GM12878 (cell line): ENCODE data around the gene RABEP2. TPM values are rescaled to one million over a fixed set of nuclear protein-coding genes. Genes with fewer than 3 reads are reported as not detected.

Source experiments
- ATAC-seq: fragments of 200-7000 bp; cut with Tn5 transposase; 3 replicates; pipeline ENCODE4 v1.9.1; 2020; ENCODE audit warnings: mild to moderate bottlenecking, moderate library complexity
- BruUV-seq: library from RNA; stranded (reverse); fragments of 400-500 nt; replicated peaks from 2 replicates; lab custom pipeline; 2021; lab: Mats Ljungman, UMichigan
- CTCF ChIA-PET: fragments of 300-600 bp; sonication (Branson Sonifier 250); formaldehyde crosslinking; extraction: SDS; loops from one replicate; lab custom pipeline; 2021; ENCODE audit warnings: inconsistent platforms; lab: Yijun Ruan, JAX
- POLR2A ChIA-PET: fragments of 350-600 bp; formaldehyde crosslinking; extraction: SDS; loops from one replicate; lab custom pipeline; 2021; ENCODE audit warnings: inconsistent platforms; lab: Charles Lee
- RAD21 ChIA-PET: fragments of 300-600 bp; sonication (Branson Sonifier 250); formaldehyde crosslinking; loops from one replicate; lab custom pipeline; 2023; ENCODE audit warnings: antibody characterized with exemption; ENCODE audit not compliant: unreplicated experiment; lab: Charles Lee
- SMC1A ChIA-PET: fragments of 300-600 bp; sonication (Branson Sonifier 250); formaldehyde crosslinking; loops from one replicate; lab custom pipeline; 2023; ENCODE audit not compliant: unreplicated experiment, uncharacterized antibody; lab: Charles Lee
- DNase-seq: peaks from one replicate; pipeline ENCODE4 v3.0.0-alpha.2; 2011; ENCODE audit warnings: low read depth, low spot score
- FAIRE-seq: peaks from 3 replicates; lab custom pipeline; 2011; peaks lifted over from hg19 to GRCh38; lab: Jason Lieb, UNC
- H2AFZ ChIP-seq: 2 replicates; pipeline ENCODE4 v1.6.0; 2011; ENCODE audit warnings: low read depth, low read length, control low read depth; ENCODE audit not compliant: control insufficient read depth
- H3K27ac ChIP-seq: 2 replicates; pipeline ENCODE4 v1.5.1; 2011; ENCODE audit warnings: control low read depth; ENCODE audit not compliant: control insufficient read depth, insufficient read depth
- H3K27me3 ChIP-seq, 2 experiments: replicated peaks in 1 of 2; 2 replicates each; pipeline versions ENCODE4 v1.6.0 to v1.6.1; 2011; ENCODE audit warnings: low read length in 1 of 2; ENCODE audit not compliant: control insufficient read depth in 2 of 2, insufficient read depth in 2 of 2
- H3K36me3 ChIP-seq, 2 experiments: 2 replicates each; pipeline ENCODE4 v1.5.1; 2011; ENCODE audit warnings: low read length in 1 of 2; ENCODE audit not compliant: control insufficient read depth in 2 of 2, insufficient read depth in 2 of 2
- H3K4me1 ChIP-seq: 2 replicates; pipeline ENCODE4 v1.6.1; 2011; ENCODE audit warnings: mild to moderate bottlenecking, low read length, moderate library complexity, mixed read lengths; ENCODE audit not compliant: control insufficient read depth, insufficient read depth
- H3K4me2 ChIP-seq: 2 replicates; pipeline ENCODE4 v1.6.0; 2011; ENCODE audit warnings: control low read depth; ENCODE audit not compliant: control insufficient read depth, insufficient read depth
- H3K4me3 ChIP-seq: fragments of 200-600 bp; sonication (generic); 2 replicates; pipeline ENCODE4 v1.5.1; 2016
- H3K79me2 ChIP-seq: 2 replicates; pipeline ENCODE4 v1.6.0; 2011; ENCODE audit warnings: low read length; ENCODE audit not compliant: control insufficient read depth, insufficient read depth
- H3K9ac ChIP-seq: 2 replicates; pipeline ENCODE4 v1.8.0; 2011; ENCODE audit warnings: low read length, control low read depth, mixed read lengths; ENCODE audit not compliant: control insufficient read depth, insufficient read depth
- H3K9me3 ChIP-seq: replicated peaks from 3 replicates; pipeline ENCODE4 v1.5.1; 2011; ENCODE audit warnings: mild to moderate bottlenecking, low read length; ENCODE audit not compliant: control insufficient read depth, insufficient read depth
- H4K20me1 ChIP-seq: 2 replicates; pipeline ENCODE4 v1.6.0; 2011; ENCODE audit not compliant: control insufficient read depth, insufficient read depth
- IRF4 ChIP-seq: IDR thresholded peaks from 2 replicates; pipeline ENCODE4 v1.6.1; 2011; ENCODE audit warnings: low read depth, low read length
- JUNB ChIP-seq: IDR thresholded peaks from 2 replicates; pipeline ENCODE4 v1.6.1; 2016; ENCODE audit warnings: antibody characterized with exemption, mild to moderate bottlenecking
- SMAD1 ChIP-seq: fragments of 450-650 bp; IDR thresholded peaks from 2 replicates; pipeline ENCODE4 v1.6.1; 2018; ENCODE audit warnings: mild to moderate bottlenecking, low read depth; ENCODE audit not compliant: partially characterized antibody
- SREBF1 ChIP-seq: IDR thresholded peaks from 2 replicates; pipeline ENCODE4 v1.6.1; 2012; ENCODE audit warnings: mild to moderate bottlenecking, low read length
- TARDBP ChIP-seq: IDR thresholded peaks from 2 replicates; pipeline ENCODE4 v1.6.1; 2016; ENCODE audit warnings: borderline replicate concordance
- TBL1XR1 ChIP-seq: IDR thresholded peaks from 2 replicates; pipeline ENCODE4 v1.6.1; 2012; ENCODE audit warnings: low read depth, low read length, improper control_type of control experiment
- ZBTB33 ChIP-seq: fragments of 450-650 bp; IDR thresholded peaks from 2 replicates; pipeline ENCODE4 v1.6.1; 2017; ENCODE audit warnings: mild to moderate bottlenecking
- WGBS: methylation state at CpG from one replicate; pipeline ENCODE4 v1.1.6; 2016; ENCODE audit warnings: low lambda C conversion rate; ENCODE audit not compliant: insufficient replicate concordance, insufficient coverage; ENCODE audit errors: missing lambda C conversion rate; 5-methylcytosine and 5-hydroxymethylcytosine counted together
- in situ Hi-C: fragments of 300-500 bp; cut with MboI; formaldehyde crosslinking; loops from 9 replicates; pipeline ENCODE4 v1.14.3; 2018; ENCODE audit warnings: mixed read lengths
- intact Hi-C: fragments of 100-400 bp; cut with micrococcal nuclease; formaldehyde crosslinking; loops from one replicate; pipeline ENCODE4 v1.14.2; 2022; ENCODE audit not compliant: unreplicated experiment
- polyA plus RNA-seq, 11 experiments: library from polyadenylated mRNA; depleted of rRNA in 4 of 11; unstranded in 6 of 11; stranded (reverse) in 5 of 11; fragments of >200 nt; fragmentation: Nextera tagmentation in 4 of 11; fragmentation: Illumina TruSeq in 1 of 11; extraction: Ambion mirVana in 4 of 11; extraction: Trizol in 1 of 11; gene quantifications; 1 replicate in 1 of 11; 2 replicates in 10 of 11; pipeline versions ENCODE4 v1.2.1 to v1.2.3, GENCODE V29; 2011 to 2016; ENCODE audit warnings: inconsistent platforms in 2 of 11, missing spikeins in 2 of 11, low read depth in 1 of 11
- total RNA-seq, 4 experiments: library from RNA; depleted of rRNA in 3 of 4; stranded (reverse); fragments of >200 nt in 3 of 4; fragmentation: Illumina TruSeq in 1 of 4; extraction: Trizol in 1 of 4; gene quantifications; 2 replicates each; pipeline versions ENCODE4 v1.2.1 to v1.2.3, GENCODE V29; 2013 to 2021
- TF ChIP-seq, protein P1 (sequence below): fragments of 450-650 bp; IDR thresholded peaks from 2 replicates; pipeline ENCODE4 v1.6.1; 2018; ENCODE audit warnings: borderline replicate concordance, mild to moderate bottlenecking; ENCODE audit not compliant: partially characterized antibody
- TF ChIP-seq, protein P2 (sequence below): IDR thresholded peaks from 2 replicates; pipeline ENCODE4 v1.6.1; 2012; ENCODE audit warnings: improper control_type of control experiment, low read depth, low read length; ENCODE audit not compliant: insufficient replicate concordance

Gene RABEP2
- total and polyA plus RNA-seq, 10 of the 15 experiments (the other 5 are each of a cell fraction or from before 2014, with no cell fraction given) = 0.47 to 33.2 (median 18.6) TPM

GRCh38 chr16:28876019-28876659 lies 48.9 kb downstream of the RABEP2 start (continued):
- no peak for TF ChIP-seq ZBTB33
- TF ChIP-seq TBL1XR1 = no peak
- TF ChIP-seq TARDBP = no peak
- TF ChIP-seq SREBF1 = no peak
- no peak for TF ChIP-seq SMAD1
- no peak for TF ChIP-seq IRF4

DNA sequence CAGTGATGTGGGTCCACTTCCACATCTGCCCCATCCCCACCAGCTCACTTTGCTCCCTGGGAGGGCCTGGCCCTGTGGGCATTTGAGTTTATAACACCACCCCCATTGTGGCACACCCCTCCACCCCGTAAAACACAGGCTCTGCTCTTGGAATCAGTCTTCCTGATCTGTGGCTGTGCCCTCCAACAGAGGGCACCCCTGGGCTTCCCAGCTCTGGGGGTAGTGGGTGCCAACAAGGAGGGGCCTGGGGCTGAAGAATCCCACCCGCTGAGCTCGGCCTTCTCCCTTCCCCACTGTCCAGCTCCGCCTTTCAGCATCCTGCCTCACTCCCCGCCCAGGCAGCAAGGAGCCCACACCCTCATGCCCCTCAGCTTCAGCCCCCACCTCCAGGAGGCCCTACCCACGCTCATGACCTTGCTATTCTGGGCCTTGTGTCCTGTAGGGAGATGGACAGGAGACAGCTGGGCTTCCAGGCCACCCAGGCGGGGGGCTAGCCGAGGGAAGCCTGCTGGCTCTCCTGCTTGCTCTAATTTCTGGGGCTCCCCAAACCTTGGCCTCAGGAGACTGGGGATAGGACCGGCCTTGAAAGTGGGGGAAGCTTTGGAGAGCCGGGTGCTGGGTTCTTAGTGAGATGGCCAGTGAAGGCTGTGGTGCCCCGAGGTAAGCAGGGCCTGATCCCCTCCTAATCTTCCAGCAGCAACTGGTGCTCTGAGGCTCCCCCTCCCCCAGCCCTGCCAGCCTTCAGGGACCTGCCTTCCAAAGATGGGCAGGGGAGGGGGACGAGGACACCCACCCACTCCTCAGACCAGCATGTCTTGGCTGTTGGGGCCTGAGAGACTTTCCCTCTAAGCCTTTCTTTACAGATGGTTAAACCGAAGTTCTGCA lies 49.7 kb downstream of the RABEP2 start:
- Histone ChIP-seq H4K20me1 (no peaks in the 10 kb centered on the region), H3K4me3 (no peak overlapping the region), H3K36me3 (peaks cover 0 to 8% of the 10 kb centered on the region in 2 experiments; a peak in 3 of 4 replicates), H3K4me1 (peaks cover 11% of the 10 kb centered on the region), H3K4me2 (no peak overlapping the region), H3K9ac (no peak overlapping the region), H3K79me2 (no peaks in the 10 kb centered on the region), H2AFZ (no peak overlapping the region), H3K27ac (no peak overlapping the region), H3K27me3 (no peaks in the 10 kb centered on the region), H3K9me3 (no peaks in the 10 kb centered on the region)
- ChIA-PET RAD21 (interaction anchor here (5.6 kb wide), 1 partner anchor 69 kb away, joined by 53 read pairs; no protein-coding TSS in a partner anchor), CTCF (interaction anchor here (0.9 to 8.1 kb wide), 5 partner anchors 11 to 103 kb away, joined by 3 to 124 read pairs (median 4); partner anchors contain the start of gene SH2B1), SMC1A (interaction anchor here (0.5 to 4.4 kb wide), 4 partner anchors 13 to 103 kb away, joined by 3 to 38 read pairs (median 4); no protein-coding TSS in a partner anchor), POLR2A (interaction anchor here (0.6 kb wide), 1 partner anchor 99 kb away, joined by 3 read pairs; no protein-coding TSS in a partner anchor)
- DNase-seq (no peak), ATAC-seq (no peak), FAIRE-seq (no peak)
- WGBS = 58% methylated on average over 13 of the region's 13 CpGs
- intact Hi-C loops (loop anchor here (5.0 kb wide), 1 partner anchor 57 kb away; the partner anchor contains the start of gene CD19), in situ Hi-C loops (no loop called here)
- no TSS peak for BruUV-seq
- TF ChIP-seq, protein P1, sequence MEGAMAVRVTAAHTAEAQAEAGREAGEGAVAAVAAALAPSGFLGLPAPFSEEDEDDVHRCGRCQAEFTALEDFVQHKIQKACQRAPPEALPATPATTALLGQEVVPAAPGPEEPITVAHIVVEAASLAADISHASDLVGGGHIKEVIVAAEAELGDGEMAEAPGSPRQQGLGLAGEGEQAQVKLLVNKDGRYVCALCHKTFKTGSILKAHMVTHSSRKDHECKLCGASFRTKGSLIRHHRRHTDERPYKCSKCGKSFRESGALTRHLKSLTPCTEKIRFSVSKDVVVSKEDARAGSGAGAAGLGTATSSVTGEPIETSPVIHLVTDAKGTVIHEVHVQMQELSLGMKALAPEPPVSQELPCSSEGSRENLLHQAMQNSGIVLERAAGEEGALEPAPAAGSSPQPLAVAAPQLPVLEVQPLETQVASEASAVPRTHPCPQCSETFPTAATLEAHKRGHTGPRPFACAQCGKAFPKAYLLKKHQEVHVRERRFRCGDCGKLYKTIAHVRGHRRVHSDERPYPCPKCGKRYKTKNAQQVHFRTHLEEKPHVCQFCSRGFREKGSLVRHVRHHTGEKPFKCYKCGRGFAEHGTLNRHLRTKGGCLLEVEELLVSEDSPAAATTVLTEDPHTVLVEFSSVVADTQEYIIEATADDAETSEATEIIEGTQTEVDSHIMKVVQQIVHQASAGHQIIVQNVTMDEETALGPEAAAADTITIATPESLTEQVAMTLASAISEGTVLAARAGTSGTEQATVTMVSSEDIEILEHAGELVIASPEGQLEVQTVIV = no peak
- TF ChIP-seq, protein P2, sequence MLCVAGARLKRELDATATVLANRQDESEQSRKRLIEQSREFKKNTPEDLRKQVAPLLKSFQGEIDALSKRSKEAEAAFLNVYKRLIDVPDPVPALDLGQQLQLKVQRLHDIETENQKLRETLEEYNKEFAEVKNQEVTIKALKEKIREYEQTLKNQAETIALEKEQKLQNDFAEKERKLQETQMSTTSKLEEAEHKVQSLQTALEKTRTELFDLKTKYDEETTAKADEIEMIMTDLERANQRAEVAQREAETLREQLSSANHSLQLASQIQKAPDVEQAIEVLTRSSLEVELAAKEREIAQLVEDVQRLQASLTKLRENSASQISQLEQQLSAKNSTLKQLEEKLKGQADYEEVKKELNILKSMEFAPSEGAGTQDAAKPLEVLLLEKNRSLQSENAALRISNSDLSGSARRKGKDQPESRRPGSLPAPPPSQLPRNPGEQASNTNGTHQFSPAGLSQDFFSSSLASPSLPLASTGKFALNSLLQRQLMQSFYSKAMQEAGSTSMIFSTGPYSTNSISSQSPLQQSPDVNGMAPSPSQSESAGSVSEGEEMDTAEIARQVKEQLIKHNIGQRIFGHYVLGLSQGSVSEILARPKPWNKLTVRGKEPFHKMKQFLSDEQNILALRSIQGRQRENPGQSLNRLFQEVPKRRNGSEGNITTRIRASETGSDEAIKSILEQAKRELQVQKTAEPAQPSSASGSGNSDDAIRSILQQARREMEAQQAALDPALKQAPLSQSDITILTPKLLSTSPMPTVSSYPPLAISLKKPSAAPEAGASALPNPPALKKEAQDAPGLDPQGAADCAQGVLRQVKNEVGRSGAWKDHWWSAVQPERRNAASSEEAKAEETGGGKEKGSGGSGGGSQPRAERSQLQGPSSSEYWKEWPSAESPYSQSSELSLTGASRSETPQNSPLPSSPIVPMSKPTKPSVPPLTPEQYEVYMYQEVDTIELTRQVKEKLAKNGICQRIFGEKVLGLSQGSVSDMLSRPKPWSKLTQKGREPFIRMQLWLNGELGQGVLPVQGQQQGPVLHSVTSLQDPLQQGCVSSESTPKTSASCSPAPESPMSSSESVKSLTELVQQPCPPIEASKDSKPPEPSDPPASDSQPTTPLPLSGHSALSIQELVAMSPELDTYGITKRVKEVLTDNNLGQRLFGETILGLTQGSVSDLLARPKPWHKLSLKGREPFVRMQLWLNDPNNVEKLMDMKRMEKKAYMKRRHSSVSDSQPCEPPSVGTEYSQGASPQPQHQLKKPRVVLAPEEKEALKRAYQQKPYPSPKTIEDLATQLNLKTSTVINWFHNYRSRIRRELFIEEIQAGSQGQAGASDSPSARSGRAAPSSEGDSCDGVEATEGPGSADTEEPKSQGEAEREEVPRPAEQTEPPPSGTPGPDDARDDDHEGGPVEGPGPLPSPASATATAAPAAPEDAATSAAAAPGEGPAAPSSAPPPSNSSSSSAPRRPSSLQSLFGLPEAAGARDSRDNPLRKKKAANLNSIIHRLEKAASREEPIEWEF = no peak
- TF ChIP-seq JUNB = no peak
